GM06990 (cell line): ENCODE data around the gene COPB1.

Source experiments
- DNase-seq: peaks from one replicate; pipeline ENCODE4 v3.0.0-alpha.2; 2011; ENCODE audit not compliant: insufficient read length; ENCODE audit errors: extremely low read depth
- H3K27me3 ChIP-seq: replicated peaks from 2 replicates; pipeline ENCODE4 v1.6.0; 2011; ENCODE audit warnings: low read length; ENCODE audit not compliant: control insufficient read depth, insufficient read depth
- H3K36me3 ChIP-seq: 2 replicates; pipeline ENCODE4 v1.5.1; 2011; ENCODE audit warnings: low read length; ENCODE audit not compliant: control insufficient read depth, insufficient read depth
- H3K4me3 ChIP-seq: replicated peaks from 2 replicates; pipeline ENCODE4 v1.5.1; 2011; ENCODE audit warnings: low read depth, mild to moderate bottlenecking, control low read depth, low read length
- CTCF ChIP-seq: IDR thresholded peaks from 2 replicates; pipeline ENCODE4 v1.5.1; 2011; ENCODE audit warnings: low read length, control low read depth, mild to moderate bottlenecking, inconsistent platforms; ENCODE audit not compliant: insufficient read depth, poor library complexity, severe bottlenecking

Gene COPB1

GRCh38 chr11:14463623-14464022 lies 36.0 kb downstream of the COPB1 start:
- Histone ChIP-seq H3K4me3 (no peak overlapping the region), H3K36me3 (peaks cover 14% of the 10 kb centered on the region), H3K27me3 (no peaks in the 10 kb centered on the region)
- no peak for TF ChIP-seq CTCF
- no peak for DNase-seq

- Histone ChIP-seq H3K36me3 (peaks cover 10% of the 10 kb centered on the region), H3K4me3 (no peak overlapping the region), H3K27me3 (no peaks in the 10 kb centered on the region)
- DNase-seq, result no peak
- no peak for TF ChIP-seq CTCF
Measured at GRCh38 chr11:14460147-14460546, 39.5 kb downstream of the COPB1 start.

GRCh38 chr11:14458377-14458776 lies 41.2 kb downstream of the COPB1 start:
- TF ChIP-seq CTCF, result no peak
- DNase-seq, result no peak
- peaks cover 8% of the 10 kb centered on the region for H3K36me3 ChIP-seq

GRCh38 chr11:14455648-14456430 lies 43.8 kb downstream of the COPB1 start:
- Histone ChIP-seq H3K36me3 (peaks cover 5% of the 10 kb centered on the region), H3K27me3 (no peaks in the 10 kb centered on the region), H3K4me3 (no peak overlapping the region)
- no peak for DNase-seq
- no peak for TF ChIP-seq CTCF

More at GRCh38 chr11:14458377-14458776, 41.2 kb downstream of the COPB1 start:
- Histone ChIP-seq H3K4me3 (no peak overlapping the region), H3K27me3 (no peaks in the 10 kb centered on the region)

GRCh38 chr11:14454861-14455632 lies 44.6 kb downstream of the COPB1 start:
- Histone ChIP-seq H3K4me3 (no peak overlapping the region), H3K27me3 (no peaks in the 10 kb centered on the region), H3K36me3 (peaks cover 3% of the 10 kb centered on the region)
- peak; percentile 58 for TF ChIP-seq CTCF
- no peak for DNase-seq
